Fibroblast of skin of left biceps (primary cell): ENCODE measurements around the gene AKAP12.

Experiments
- DNase-seq, 2 experiments: peaks; one replicate each; pipeline ENCODE4 v3.0.0-alpha.2; 2013; ENCODE audit warnings: low read depth in 2 of 2

AKAP12 gene

GRCh38 chr6:151233731-151234130 lies 6.0 kb upstream of the AKAP12 start:
- no peak for DNase-seq

GRCh38 chr6:151236668-151237401 lies 2.9 kb upstream of the AKAP12 start:
- no peak for DNase-seq

DNA sequence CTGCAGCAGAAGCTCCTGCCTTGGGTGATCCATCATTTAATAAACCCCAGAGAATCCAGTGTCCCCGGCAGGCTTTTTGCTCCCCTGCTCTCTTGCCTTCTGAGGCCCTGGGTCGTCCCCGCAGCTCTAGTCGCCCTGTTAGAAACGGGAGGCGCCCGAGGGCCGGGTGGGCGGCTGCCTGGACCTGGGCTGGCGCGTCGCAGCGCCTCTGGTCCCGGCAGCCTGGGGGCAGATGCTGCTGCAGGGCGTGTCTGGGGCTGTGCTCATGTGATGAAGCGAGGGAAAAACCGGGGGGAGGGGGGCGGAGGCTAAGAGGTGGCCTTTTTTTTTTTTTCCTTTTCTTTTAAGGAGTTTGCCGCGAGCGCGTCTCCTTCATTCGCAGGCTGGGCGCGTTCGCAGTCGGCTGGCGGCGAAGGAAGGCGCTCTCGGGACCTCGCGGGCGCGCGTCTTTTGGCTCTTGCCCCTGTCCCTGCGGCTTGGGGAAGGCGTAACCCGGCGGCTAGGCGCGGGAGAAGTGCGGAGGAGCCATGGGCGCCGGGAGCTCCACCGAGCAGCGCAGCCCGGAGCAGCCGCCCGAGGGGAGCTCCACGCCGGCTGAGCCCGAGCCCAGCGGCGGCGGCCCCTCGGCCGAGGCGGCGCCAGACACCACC lies 394 bp downstream of the AKAP12 start:
- DNase-seq, result peak; percentile 44 to 45

DNA sequence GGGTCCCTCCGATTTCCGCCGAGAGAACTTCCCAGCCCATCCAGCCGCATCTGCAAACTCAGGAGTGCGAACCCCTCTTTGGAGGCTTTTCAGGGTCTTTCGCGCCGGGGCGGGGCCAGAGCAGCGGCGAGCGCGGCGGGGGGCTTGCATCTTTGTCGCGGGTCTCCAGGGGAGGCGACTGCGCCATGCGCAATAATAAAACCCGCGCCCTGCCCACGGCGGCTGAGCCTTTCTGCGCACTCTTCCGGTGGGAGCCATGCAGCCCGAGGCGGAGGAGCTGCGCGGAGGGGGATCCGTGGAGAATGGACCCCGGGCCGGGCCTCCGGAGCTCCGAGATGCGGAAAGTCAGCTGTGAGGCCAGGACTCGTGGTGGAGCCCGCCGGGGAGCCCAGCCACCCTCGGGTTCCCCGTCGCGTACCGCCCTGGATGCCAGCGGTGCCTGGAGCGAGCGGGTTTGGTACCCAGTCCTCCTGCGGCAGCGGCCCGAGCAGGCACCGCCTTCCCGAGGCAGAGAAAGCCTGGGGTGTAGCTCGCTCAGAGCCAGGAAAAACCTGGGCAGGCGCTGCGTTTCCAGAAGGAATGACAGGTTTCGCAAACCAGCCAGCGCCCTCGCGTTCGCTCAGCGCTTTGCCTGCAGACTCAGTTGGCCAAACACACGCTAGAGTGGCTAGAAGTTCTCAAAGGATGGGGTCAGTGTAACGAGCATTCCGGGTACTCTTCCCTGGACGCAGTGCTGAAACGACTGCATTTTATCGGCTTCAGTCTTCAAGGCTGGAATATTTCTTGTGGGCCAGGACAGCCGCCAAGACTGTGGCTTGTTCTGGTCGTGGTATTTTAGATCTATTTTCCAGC lies 1.2 kb downstream of the AKAP12 start:
- DNase-seq, result peak in 1 of 2 experiments; percentile 36

GRCh38 chr6:151241853-151242252 lies 2.1 kb downstream of the AKAP12 start:
- DNase-seq, result no peak

- no peak for DNase-seq
Observed at GRCh38 chr6:151242420-151242861, 2.7 kb downstream of the AKAP12 start.

DNA sequence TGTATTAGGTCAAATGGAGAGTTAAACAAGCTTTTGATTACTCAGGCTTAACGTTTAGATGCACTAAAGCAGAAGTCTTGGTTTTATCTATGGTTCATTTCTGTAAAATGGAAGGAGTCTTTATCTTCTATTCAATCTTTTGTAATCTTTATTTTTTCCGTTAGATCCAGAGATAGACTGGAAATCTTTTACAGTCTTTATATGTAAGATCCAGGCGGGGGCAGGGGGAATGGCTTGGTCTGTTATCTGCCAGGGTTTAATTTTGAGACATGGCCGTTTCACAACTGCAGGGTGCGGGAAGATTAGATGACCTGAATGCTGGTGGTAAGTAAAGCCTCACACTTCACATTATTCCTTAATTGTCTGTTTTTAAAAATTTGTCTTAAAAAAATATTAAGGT lies 3.7 kb downstream of the AKAP12 start:
- DNase-seq, result no peak

- no peak for DNase-seq
Observed at GRCh38 chr6:151247490-151247889, 7.7 kb downstream of the AKAP12 start.

DNA sequence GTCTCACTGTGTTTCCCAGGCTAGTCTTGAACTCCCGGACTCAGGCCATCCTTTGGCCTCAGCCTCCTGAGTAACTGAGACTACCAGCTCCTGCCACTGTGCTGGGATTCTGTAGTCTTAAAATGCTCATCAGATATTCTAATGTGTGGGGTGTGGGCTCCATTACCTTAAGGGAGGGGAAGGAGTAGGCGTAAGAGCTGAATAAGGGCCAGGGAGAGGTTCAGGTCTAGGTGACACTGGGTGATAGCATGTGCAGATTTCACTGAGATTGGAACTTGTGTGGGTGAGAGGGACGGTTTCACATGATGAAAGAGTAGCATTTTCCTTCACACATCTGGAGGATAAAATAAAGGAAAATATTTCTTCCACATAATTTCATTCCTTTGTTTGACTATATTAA lies 8.5 kb downstream of the AKAP12 start:
- DNase-seq, result no peak

GRCh38 chr6:151252634-151253033 lies 12.9 kb downstream of the AKAP12 start:
- no peak for DNase-seq

- DNase-seq, result no peak
Observed at GRCh38 chr6:151254451-151255081, 14.8 kb downstream of the AKAP12 start.

- no peak for DNase-seq
Observed at GRCh38 chr6:151255811-151256210, 16.0 kb downstream of the AKAP12 start.

DNA sequence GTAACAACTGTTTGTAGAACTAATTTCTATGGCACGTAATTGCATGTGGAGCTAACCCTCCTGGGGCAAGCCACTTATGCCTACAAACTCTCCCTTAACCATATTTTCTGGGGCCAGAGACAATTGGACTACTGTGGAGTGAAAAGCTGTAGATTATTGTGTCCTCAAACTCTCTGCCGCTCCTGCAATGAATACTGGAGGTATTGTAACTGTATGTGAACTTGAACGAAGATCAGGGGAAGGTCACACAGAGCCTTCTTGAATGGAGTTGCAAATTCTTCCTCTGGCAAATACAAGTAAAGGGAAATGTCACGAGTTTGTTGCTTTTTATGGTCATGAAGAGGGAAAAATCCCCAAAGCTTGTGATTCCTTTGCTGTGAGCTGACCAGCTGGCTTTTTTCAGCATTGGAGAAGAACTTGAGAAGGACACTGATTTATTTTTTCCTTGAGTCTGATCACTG lies 18.2 kb downstream of the AKAP12 start:
- DNase-seq, result no peak

DNA sequence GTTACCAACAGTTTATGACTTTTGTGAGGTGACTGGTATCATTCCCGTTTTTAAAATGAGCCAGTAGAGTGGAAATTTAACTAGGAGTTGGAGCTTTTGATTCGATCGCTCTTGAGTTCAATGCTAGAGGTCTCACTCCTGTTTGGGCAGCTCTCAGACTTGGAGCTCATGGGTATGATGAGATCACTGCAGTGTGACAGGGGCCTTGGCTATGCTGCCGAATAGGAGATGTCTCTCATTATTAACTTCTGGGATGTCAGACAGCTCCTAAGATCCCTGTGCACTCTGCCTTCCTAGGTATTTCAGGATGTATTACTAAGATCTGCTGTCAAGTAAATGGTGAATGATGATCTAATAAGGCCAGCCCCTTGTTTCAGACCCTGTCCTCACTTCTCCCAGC lies 20.4 kb downstream of the AKAP12 start:
- DNase-seq, result no peak

GRCh38 chr6:151263035-151263434 lies 23.3 kb downstream of the AKAP12 start:
- no peak for DNase-seq

DNA sequence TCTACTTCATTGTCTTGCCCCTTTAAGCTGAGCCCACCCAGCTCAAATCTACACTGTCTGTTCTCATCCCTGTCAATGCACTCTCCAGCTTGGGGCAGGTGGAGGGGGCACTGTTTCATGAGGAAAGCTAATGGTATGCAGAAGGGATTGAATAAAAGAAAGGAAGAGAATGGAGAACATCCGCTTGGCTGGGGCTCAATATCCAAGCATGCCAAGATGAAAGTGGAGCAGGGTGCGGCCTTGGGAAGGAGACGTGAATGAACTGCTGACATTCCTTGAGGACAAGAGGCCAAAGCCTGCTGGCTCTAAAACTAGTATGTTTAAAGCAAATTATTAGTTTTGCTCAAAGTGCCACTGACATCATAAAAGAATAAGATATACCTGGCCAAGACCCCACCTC lies 24.2 kb downstream of the AKAP12 start:
- DNase-seq, result no peak

- DNase-seq, result no peak
Observed at GRCh38 chr6:151265282-151265681, 25.5 kb downstream of the AKAP12 start.

DNA sequence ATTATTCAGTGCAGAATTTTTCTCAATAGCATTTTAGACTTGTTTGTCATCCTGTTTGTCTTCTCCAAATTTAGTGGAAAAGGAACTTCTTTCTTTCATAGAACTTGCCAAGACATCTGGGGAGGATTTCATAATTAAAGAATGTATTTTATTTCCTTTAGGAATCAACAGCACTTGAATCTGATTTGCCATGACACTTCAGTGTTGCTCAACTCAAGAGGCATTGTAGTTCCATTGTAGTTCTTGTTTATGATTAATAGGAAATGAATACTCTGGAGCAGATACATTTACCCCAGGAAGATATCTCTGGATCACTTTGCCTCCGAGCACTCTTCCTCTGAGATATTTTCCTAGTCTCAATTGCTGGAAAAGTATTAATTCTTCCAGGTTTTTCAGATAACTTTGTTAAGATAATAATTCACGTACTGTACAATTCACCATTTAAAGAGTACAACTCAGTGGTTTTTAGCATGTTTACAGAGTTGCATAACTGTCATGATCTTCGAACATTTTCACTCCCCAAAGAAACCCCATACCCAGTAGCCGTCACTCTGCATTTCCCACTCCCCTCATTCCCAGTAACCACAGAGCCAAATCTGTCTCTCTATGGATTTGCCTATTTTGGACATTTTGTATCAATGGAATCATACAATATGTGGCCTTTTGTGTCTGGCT lies 29.7 kb downstream of the AKAP12 start:
- peak; percentile 79 to 83 for DNase-seq

DNA sequence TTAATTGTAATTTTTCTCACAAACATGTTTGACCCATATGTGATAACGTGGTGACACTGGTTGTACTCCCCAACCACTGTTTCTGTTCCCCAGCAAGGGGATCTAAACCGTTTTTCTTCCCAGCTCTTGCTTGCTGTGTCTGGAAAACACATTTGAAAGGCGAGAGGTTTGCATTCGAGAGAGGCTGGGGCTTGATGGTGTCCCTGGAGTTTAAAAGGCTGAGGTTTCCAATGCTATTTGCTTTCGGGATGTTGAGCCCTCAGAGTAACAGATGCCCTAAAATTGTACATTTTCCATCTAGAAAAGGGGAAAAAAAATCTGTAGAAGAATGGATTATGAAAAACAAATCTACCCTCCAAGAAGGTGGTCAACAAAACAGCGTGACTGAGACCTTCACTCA lies 35.4 kb downstream of the AKAP12 start:
- no peak for DNase-seq

- DNase-seq, result no peak
Observed at GRCh38 chr6:151275566-151275965, 35.8 kb downstream of the AKAP12 start.

GRCh38 chr6:151276112-151276740 lies 36.5 kb downstream of the AKAP12 start:
- peak; percentile 67 to 75 for DNase-seq
